ENCODE results near the gene CST9. TPM values are rescaled to one million over a fixed set of nuclear protein-coding genes. Genes with fewer than 3 reads are reported as not detected.

CST9 gene
- total RNA-seq, 1 experiment from 2014 or later, result not detected

DNA sequence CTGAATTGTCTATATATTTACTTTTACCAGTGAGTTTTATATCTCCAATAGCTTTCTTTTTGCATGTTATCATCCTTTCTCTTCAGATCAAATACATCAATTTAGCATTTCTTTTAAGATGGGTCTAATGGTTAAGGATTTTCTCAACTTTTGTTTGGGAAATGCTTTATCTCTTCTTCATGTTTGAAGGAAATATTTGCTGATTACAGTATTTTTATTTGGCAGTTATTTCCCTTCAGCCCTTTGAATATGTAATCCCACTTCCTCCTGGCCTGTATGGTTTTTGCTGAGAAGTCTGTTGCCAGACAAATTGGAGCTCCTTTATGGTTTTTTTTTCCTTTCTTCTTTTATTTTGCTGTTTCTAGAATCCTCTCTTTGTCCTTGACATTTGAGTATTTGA is 30.7 kb downstream of the CST9 start:
- H3K9me3 ChIP-seq (ENCODE audit: low read length), result no peaks in the 10 kb centered on the region
- CTCF ChIA-PET, result interaction anchor here (0.6 kb wide), 1 partner anchor 50 kb away, joined by 4 read pairs; no protein-coding TSS in a partner anchor

DNA sequence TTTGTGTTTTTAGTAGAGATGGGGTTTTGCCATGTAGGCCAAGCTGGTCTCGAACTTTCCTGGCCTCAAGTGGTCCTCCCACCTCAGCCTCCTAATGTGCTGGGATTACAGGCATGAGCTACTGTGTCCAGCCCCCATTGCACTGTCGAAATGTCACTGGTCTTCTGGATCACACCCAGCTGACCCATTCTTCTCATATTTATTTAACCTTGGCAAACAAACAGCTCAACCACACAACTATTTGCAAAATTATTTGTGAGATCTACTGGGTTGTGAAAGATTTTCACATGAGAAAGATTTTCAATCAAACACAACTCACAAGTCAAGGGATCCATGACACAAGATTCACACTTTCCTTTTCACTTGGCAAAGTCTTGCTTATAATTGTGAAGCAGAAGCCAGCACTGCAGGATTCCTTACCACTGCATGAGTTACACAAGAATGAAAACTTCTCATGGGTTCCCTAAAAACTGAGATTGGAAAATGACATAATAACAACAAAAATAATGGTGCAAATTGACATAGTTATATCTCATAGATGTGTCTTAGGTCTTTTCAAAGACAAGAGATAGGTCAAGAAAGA is 35.4 kb downstream of the CST9 start:
- Histone ChIP-seq H4K20me1 (ENCODE audit: low read length) (no peaks in the 10 kb centered on the region), H2AFZ (ENCODE audit: low read length) (no peak overlapping the region), H3F3A (ENCODE audit: low read length, unreplicated experiment) (no peaks in the 10 kb centered on the region), H3K79me2 (ENCODE audit: low read length) (no peaks in the 10 kb centered on the region), H3K9me3 (ENCODE audit: low read length) (no peaks in the 10 kb centered on the region), H3K9me2 (replicated peaks; ENCODE audit: low read length) (no peaks in the 10 kb centered on the region), H3K4me2 (ENCODE audit: low read length) (no peak overlapping the region), H3K4me3 (ENCODE audit: low read length) (no peak overlapping the region), H3K4me1 (ENCODE audit: insufficient read depth, low read length) (no peaks in the 10 kb centered on the region), H3K27me3 (ENCODE audit: low read length) (peaks cover 51% of the 10 kb centered on the region), H3K9ac (ENCODE audit: low read length) (no peak overlapping the region), H3K27ac (ENCODE audit: low read length) (no peak overlapping the region), H3K36me3 (ENCODE audit: low read depth, low read length) (no peaks in the 10 kb centered on the region)
- TF ChIP-seq, protein P1, sequence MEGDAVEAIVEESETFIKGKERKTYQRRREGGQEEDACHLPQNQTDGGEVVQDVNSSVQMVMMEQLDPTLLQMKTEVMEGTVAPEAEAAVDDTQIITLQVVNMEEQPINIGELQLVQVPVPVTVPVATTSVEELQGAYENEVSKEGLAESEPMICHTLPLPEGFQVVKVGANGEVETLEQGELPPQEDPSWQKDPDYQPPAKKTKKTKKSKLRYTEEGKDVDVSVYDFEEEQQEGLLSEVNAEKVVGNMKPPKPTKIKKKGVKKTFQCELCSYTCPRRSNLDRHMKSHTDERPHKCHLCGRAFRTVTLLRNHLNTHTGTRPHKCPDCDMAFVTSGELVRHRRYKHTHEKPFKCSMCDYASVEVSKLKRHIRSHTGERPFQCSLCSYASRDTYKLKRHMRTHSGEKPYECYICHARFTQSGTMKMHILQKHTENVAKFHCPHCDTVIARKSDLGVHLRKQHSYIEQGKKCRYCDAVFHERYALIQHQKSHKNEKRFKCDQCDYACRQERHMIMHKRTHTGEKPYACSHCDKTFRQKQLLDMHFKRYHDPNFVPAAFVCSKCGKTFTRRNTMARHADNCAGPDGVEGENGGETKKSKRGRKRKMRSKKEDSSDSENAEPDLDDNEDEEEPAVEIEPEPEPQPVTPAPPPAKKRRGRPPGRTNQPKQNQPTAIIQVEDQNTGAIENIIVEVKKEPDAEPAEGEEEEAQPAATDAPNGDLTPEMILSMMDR (conservative IDR thresholded peaks at IDR 0.05; ENCODE audit: low read depth, low read length), result no peak
- TF ChIP-seq EZH2phosphoT487 (IDR thresholded peaks at IDR 0.05; ENCODE audit: borderline replicate concordance, low read length), result no peak
- TF ChIP-seq EZH2 (IDR thresholded peaks at IDR 0.05; ENCODE audit: low read length, unreplicated experiment), result no peak
- POLR2A ChIA-PET (ENCODE audit: unreplicated experiment), result no interaction called here
- BruUV-seq (replicated peaks), result no TSS peak
- intact Hi-C loops (cut with micrococcal nuclease), result no loop called here
- DNase-seq (peak; percentile 17), ATAC-seq (no peak)
- CTCF ChIA-PET, result no interaction called here

More for the DNA sequence above, 30.7 kb downstream of the CST9 start:
- Histone ChIP-seq H3K27me3 (ENCODE audit: low read length) (peaks cover 41% of the 10 kb centered on the region; the same call in 1 of the 2 replicates), H4K20me1 (ENCODE audit: low read length) (no peaks in the 10 kb centered on the region), H3K79me2 (ENCODE audit: low read length) (no peaks in the 10 kb centered on the region), H3K27ac (ENCODE audit: low read length) (no peak overlapping the region), H3K4me3 (ENCODE audit: low read length) (no peak overlapping the region), H3K4me1 (ENCODE audit: insufficient read depth, low read length) (no peaks in the 10 kb centered on the region), H3K36me3 (ENCODE audit: low read depth, low read length) (no peaks in the 10 kb centered on the region), H3F3A (ENCODE audit: low read length, unreplicated experiment) (no peaks in the 10 kb centered on the region), H3K9me2 (replicated peaks; ENCODE audit: low read length) (no peaks in the 10 kb centered on the region), H3K4me2 (ENCODE audit: low read length) (no peak overlapping the region), H2AFZ (ENCODE audit: low read length) (no peak overlapping the region), H3K9ac (ENCODE audit: low read length) (no peak overlapping the region)
- BruUV-seq (replicated peaks), result no TSS peak
- ATAC-seq (no peak), DNase-seq (no peak)
- POLR2A ChIA-PET (ENCODE audit: unreplicated experiment), result no interaction called here
- intact Hi-C loops (cut with micrococcal nuclease), result no loop called here
- TF ChIP-seq, protein P1 (conservative IDR thresholded peaks at IDR 0.05; ENCODE audit: low read depth, low read length), result no peak
- no peak for TF ChIP-seq EZH2 (IDR thresholded peaks at IDR 0.05; ENCODE audit: low read length, unreplicated experiment)
- no peak for TF ChIP-seq EZH2phosphoT487 (IDR thresholded peaks at IDR 0.05; ENCODE audit: borderline replicate concordance, low read length)

DNA sequence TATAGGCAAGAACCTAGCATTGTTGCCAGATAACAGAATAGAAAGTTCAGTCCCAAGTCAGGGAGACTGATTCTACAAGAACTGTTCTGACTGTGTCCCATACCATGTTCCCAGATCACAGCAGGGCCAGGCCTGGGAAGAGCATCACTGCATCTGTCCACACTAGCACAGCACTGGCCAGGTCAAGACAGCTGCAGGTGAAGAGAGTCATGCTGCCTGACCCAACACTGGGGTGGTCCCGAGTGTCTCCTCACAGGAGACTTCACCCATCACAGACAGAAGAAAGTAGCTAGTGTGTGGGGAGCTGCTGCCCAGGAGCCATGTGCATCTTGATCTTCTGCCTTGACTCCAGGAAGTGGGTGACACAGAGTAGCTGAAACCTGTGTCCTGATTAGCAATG is 36.1 kb downstream of the CST9 start:
- H3K9me2 ChIP-seq (replicated peaks; ENCODE audit: low read length), result no peaks in the 10 kb centered on the region
- no TSS peak for BruUV-seq (replicated peaks)
- no peaks in the 10 kb centered on the region for H3F3A ChIP-seq (ENCODE audit: low read length, unreplicated experiment)
- no peak overlapping the region for H3K4me2 ChIP-seq (ENCODE audit: low read length)
- no peaks in the 10 kb centered on the region for H3K9me3 ChIP-seq (ENCODE audit: low read length)
- no peaks in the 10 kb centered on the region for H3K36me3 ChIP-seq (ENCODE audit: low read depth, low read length)
- H4K20me1 ChIP-seq (ENCODE audit: low read length), result no peaks in the 10 kb centered on the region
- POLR2A ChIA-PET (ENCODE audit: unreplicated experiment), result no interaction called here
- no peak overlapping the region for H3K27ac ChIP-seq (ENCODE audit: low read length)
- intact Hi-C loops (cut with micrococcal nuclease), result no loop called here
- ATAC-seq (no peak), DNase-seq (no peak)
- no peak for TF ChIP-seq EZH2phosphoT487 (IDR thresholded peaks at IDR 0.05; ENCODE audit: borderline replicate concordance, low read length)
- H2AFZ ChIP-seq (ENCODE audit: low read length), result no peak overlapping the region
- H3K79me2 ChIP-seq (ENCODE audit: low read length), result no peaks in the 10 kb centered on the region
- H3K27me3 ChIP-seq (ENCODE audit: low read length), result peaks cover 53% of the 10 kb centered on the region
- no peak overlapping the region for H3K9ac ChIP-seq (ENCODE audit: low read length)
- CTCF ChIA-PET, result no interaction called here
- no peak overlapping the region for H3K4me3 ChIP-seq (ENCODE audit: low read length)
- no peaks in the 10 kb centered on the region for H3K4me1 ChIP-seq (ENCODE audit: insufficient read depth, low read length)

All from PC-3 (cell line).